Stimulated activated CD8-positive, alpha-beta memory T cell treated with anti-CD3 and anti-CD28 coated beads, Interleukin-2, amount 100 ng/mL, for 48 hours (primary cell): ENCODE data around the gene MOCS2.
A peak's percentile ranks its signal among the peaks of the same experiment; 100 is the strongest.

Experiments used
- DNase-seq, 2 donors: peaks; one replicate each; pipeline ENCODE4 v3.0.0-alpha.2; 2020; ENCODE audit warnings: low read depth in 2 of 2

The MOCS2 gene

GRCh38 chr5:53095217-53095616, 14.3 kb downstream of the MOCS2 start:
- DNase-seq = no peak

DNA sequence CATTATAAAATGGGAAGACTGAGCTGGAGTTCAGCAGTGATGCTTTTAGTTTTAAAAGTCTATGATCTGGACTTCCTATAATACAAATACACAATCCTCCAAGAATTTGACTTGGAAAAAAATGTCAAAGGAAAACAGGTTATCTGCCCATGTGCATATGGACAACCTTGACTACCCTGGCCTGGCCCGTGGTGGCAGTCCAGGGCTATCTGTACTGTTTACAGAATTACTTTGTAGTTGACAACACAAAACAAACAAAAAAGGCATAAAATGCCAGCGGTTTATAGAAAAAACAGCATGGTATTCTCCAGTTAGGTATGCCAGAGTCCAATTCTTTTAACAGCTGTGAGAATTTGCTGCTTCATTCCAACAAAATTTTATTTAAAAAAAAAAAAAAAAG, 17.3 kb downstream of the MOCS2 start:
- DNase-seq = no peak

- no peak for DNase-seq
Measured at GRCh38 chr5:53091289-53091688, 18.3 kb downstream of the MOCS2 start.

DNA sequence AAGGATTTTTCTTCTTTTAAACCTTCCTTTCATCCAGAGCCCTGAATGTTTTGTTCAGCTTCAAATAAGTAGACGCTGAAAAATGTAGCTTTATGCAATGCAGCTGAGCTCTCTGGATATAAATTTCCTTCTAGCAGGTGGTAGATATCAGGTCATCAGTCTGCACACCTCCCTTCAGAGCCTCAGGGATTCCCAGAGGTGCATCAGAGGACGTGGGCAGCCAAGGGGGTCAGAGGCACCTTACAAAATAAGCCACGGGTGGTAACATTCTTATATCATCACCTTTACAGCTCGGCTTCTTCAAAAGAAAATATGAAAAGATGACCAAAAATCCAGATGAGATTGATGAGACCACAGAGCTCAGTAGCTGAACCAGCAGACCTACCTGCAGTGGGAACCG, 19.3 kb downstream of the MOCS2 start:
- no peak for DNase-seq

GRCh38 chr5:53089481-53089991, 20.0 kb downstream of the MOCS2 start:
- DNase-seq = no peak

DNA sequence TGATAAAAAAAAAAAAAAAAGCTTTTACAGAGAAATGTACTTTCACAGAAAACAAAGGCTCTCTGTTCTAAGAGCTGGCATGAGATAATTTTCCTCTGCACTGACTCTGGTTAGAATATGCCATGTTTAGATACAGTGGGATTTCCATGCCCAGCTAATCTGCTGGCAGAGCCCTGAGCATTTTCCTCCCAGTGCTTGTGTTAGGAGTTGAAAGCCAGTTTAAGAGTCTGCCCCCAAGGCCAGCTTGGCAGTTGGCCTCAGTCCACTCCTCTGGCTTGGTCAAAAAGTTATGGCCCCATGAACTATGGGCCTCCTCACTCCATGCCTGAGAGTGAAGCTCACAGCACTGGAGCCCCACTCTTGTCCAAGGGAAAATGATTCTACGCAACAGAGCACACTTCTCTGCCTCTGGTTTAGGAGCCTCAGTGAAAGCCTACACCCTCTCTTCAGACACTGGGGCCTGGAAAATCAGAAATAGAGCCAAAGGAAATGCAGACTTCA, 21.9 kb downstream of the MOCS2 start:
- no peak for DNase-seq

GRCh38 chr5:53087171-53087570, 22.4 kb downstream of the MOCS2 start:
- DNase-seq = no peak

DNA sequence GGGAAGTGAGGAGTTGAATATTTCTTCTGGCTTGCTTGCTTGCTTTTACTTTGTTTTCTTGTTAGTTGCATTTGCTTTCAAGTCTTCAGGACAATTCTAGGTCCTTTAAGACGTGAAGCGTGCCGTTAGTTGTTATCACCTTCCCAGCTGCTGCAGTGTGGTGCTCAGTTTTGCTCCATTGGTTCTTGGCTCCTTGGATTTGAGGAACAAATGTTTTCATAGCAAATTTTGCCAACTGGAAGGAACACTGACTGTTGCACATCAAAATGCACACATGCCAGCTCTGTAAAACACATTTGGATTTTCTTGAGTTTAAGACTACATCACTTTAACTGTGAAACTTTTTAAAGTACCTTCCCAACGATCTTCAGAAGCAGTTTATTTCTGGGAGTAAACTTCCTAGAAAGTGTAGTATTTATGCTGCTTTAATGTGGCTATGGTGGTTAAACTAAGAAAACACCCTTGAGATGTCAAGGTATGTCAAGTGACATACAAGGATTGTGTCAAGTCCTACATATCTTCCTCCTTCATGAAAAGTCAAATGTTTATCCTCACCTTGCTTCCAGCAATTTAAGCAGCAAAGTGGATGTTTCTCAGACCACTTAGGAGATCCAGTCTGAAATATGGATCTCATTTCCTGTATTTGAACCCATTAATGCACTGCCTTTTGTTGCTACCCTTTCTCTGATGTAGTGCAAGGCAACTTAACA, 24.9 kb downstream of the MOCS2 start:
- DNase-seq = no peak

- DNase-seq = no peak
Measured at GRCh38 chr5:53083927-53084326, 25.6 kb downstream of the MOCS2 start.

- no peak for DNase-seq
Measured at GRCh38 chr5:53080271-53080670, 29.3 kb downstream of the MOCS2 start.

DNA sequence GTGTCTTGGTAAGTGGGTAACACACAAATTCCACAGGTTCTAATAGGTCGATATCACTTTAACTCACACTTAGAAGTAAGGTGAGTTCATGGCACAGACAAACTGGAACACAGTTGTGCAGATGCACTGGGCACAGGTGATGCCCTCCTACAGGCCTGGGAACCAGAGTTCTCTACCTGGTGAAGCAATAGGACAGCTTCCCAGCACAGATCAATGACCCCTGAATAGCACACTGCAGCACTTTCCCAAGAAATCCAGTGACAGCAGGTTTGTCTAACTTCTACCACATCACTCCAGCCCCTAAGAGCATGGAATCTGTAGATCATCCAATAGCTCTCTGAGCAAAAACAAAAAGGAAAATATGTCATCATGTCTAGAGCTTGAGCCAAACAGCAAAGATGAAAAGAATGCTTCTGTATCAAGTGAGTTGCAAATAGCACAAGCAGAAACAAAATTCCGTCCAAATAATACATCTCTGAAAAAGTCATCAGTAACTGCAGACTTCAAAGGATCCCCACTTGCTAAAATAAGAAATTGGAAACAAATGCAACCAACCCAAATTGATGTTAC, 33.5 kb downstream of the MOCS2 start:
- DNase-seq = no peak

DNA sequence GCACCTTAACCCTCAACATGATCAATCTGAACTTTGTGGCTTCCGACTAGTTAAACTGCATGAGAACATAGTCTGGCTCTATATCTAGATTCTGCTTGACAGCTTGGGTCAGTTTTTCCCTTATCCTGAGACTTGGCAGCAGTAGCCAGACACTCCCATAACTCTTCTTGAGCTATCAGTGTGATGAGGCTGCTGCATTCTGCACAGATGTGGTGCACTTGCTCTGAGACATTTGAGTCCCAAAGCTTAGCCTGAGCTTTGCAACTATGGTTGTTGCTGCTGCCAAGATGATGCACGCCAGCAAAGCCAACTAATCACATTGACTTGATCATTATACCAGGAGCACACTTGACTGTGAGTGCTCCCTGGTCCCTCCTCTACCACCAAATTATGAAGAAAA, 36.2 kb downstream of the MOCS2 start:
- no peak for DNase-seq

- no peak for DNase-seq
Measured at GRCh38 chr5:53071738-53072137, 37.8 kb downstream of the MOCS2 start.

- no peak for DNase-seq
Measured at GRCh38 chr5:53071298-53071697, 38.3 kb downstream of the MOCS2 start.

- DNase-seq = peak; percentile 19 to 46
Measured at GRCh38 chr5:53069626-53070025, 39.9 kb downstream of the MOCS2 start.

- DNase-seq = no peak
Measured at GRCh38 chr5:53068291-53068836, 41.2 kb downstream of the MOCS2 start.

DNA sequence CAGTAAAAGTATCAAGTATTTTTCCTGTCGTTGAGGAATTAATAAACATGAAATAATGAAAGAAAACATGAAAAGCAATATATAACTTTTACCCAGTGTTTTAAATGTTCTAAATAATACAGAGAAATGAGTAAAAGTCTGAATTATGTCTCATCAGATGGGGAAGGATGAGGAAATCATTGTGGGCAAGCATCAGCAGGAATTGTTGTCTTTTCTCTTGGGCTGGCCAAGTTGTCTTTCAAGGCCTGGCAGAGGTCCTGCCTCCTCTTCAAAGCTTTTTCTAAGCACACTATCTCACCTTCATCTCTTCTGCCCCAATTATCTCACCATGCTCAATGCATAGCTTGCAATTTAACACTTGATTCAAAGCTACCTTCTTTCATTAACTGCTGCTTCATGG, 41.9 kb downstream of the MOCS2 start:
- DNase-seq = no peak

DNA sequence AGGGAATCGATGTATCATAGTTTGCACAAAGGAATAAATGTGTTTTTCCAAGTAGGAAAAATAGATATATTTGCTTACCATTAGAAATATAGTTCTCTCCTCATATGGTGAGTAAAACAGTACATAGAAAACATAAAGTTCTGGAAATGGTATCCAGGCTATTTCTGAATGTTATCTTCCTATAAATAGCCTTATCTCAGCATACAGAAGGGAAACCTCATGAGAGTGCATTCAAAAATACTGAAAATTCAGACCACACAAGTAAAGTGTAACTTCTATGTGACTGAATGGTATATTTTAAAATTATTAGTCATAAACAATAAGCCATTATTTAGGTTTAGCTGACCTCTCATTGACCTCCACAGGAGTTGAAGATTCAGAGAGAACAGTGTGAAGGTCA, 43.5 kb downstream of the MOCS2 start:
- DNase-seq = no peak

DNA sequence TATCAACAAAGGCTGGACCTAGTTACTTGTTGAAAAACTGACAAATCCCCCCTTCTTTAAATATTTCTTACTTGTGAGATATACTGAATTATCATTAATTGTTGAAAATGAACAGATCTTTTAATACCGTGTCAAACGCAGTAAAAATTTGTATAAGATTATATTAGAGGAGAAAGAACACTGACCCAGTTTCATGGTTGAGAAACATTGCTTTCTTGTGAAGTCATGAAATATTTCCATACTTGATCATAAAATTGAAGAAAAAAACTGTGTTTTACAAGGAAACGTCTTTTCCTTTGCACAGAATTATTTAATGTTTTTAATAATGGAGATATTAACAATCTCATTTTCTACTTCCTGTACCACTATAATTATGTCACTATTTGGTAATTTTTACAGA, 45.8 kb downstream of the MOCS2 start:
- no peak for DNase-seq

DNA sequence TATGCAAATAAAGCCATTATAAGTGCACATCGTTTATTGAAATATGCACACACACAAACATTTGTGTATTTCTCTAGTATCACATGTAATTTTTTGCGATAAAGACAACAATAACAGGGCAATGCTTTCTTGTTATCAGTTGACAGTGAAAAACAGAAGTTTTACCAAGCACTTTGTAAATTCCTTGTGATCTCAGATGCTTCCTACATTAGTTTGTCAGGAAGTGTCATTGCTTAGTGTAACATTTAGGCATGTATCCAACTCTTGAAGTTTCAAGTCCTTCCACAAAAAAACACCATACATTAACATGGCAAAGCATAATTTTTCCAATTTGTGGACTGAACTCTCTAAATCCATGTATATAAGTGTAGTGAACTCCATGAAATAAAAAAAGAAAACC, 46.4 kb downstream of the MOCS2 start:
- DNase-seq = no peak

DNA sequence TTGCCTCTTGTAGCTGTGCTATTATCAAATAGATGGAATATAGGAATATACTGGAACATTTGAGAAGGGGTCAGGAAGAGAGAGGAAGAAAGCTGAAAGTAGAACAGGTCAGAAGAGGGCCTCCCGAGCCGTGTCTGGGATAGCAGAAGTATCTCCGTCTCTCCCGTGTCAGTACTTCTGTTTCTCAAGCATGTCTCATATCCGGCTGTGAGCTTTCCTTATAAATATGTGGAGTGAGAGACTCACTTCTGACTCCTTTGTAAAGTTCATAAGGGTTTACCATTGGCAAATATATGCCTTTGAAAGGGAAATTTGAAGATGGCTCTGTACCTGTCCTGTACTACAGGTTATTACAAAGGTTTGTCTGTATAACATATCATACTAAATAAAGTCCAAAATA, 50.3 kb downstream of the MOCS2 start:
- no peak for DNase-seq

GRCh38 chr5:53055365-53055764, 54.2 kb downstream of the MOCS2 start:
- DNase-seq = no peak

- DNase-seq = no peak
Measured at GRCh38 chr5:53053364-53053763, 56.2 kb downstream of the MOCS2 start.
